ENCODE measurements around the gene ANO10.

DNA sequence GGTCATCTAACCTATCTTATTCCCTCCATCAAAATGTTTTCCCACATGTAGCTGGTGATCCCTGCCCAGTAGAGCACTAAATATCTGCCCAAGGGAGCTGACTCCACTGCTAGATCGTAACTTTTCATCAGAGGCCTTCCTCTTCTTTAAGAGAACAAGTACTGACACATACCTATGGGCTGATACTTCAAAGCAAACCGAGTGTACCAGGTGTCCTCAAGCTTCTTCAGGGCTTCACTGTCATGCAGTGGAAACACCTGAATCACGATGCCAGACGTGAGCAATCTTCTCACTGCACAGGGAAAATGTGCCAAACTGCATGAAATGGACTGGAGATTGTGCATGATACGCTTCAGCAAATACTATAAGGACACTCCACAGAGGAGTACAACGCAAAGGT, 41.6 kb downstream of the ANO10 start:
- TF ChIP-seq GATA2 (IDR thresholded peaks at IDR 0.05; ENCODE audit: insufficient read depth, insufficient read length, low read depth, low read length) = no peak
- TF ChIP-seq CTCF (IDR thresholded peaks at IDR 0.05; ENCODE audit: extremely low read depth in 1 of 2, insufficient read depth in 1 of 2, low read depth in 1 of 2, low read length in 2 of 2) = no peak
- no peak for TF ChIP-seq POLR2AphosphoS5 (IDR thresholded peaks at IDR 0.05; ENCODE audit: insufficient read depth, low read depth, low read length)
- no peak for TF ChIP-seq POLR2A (IDR thresholded peaks at IDR 0.05; ENCODE audit: low read depth, low read length)
